ENCODE data around the gene RBM39. TPM values are rescaled to one million over a fixed set of nuclear protein-coding genes. Genes with fewer than 3 reads are reported as not detected.
"Not testable (repeated sequence)": the region's sequence is repeated elsewhere in the genome, so short reads cannot be mapped to it uniquely, and the experiment has no call there.

Gene RBM39
- total RNA-seq, 2 experiments from 2014 or later: 333 to 358 TPM

DNA sequence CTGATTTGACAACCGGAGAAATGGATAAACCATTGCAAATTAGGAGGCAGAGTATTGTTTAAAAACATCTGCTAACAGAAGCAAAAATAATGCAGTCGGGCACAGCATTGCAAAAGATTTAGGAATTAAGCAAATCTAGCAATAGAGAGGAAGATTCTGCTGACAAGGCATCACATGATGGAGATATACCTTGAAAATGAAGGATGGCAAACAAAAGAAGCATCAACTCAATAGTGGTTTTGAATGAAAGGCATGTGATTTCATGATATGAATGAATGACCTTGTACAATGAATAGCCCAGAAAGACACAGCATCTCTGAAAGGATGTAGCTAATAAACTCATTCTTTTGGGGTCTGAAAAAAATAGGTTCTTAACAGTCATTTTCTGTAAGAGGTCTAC lies 8.6 kb upstream of the RBM39 start:
- POLR2A ChIA-PET: interaction anchor here (1.7 kb wide), 1 partner anchor 8 kb away, joined by 12 read pairs; the partner anchor contains the start of gene RBM39
- H3K36me3 Mint-ChIP-seq (ENCODE audit: low read depth): no peaks in the 10 kb centered on the region
- no peak overlapping the region for H3K27ac Mint-ChIP-seq
- H3K9me3 Mint-ChIP-seq (ENCODE audit: insufficient read depth): no peaks in the 10 kb centered on the region
- H3K4me1 Mint-ChIP-seq (ENCODE audit: low read depth): no peaks in the 10 kb centered on the region
- peaks cover 10% of the 10 kb centered on the region for H3K27me3 Mint-ChIP-seq (ENCODE audit: low read depth)
- no peak overlapping the region for H3K4me3 Mint-ChIP-seq
- CTCF ChIA-PET: no interaction called here
- DNase-seq (no peak), ATAC-seq (no peak)

DNA sequence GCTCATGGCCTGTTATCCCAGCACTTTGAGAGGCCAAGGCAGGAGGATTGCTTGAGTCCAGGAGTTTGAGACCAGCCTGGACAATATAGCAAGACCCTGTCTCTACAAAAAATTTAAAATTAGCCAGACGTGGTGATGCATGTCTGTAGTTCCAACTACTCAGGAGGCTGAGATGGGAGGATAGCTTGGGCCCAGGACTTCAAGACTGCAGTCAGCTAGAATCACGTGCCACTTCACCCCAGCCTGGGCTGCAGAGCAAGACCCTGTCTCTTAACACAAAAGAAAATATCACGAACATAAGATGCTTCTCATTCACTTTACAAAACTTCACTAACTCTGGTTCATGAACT lies 2.4 kb upstream of the RBM39 start:
- Mint-ChIP-seq H3K4me1 (ENCODE audit: low read depth) (peaks cover 25% of the 10 kb centered on the region), H3K27ac (peak overlapping the region; percentile 100), H3K4me3 (peak overlapping the region; percentile 96), H3K36me3 (ENCODE audit: low read depth) (peaks cover 28% of the 10 kb centered on the region)
- not testable (repeated sequence) for DNase-seq; H3K27me3 Mint-ChIP-seq (ENCODE audit: low read depth); ATAC-seq; H3K9me3 Mint-ChIP-seq (ENCODE audit: insufficient read depth)
- ChIA-PET CTCF (interaction anchor here (1.2 to 4.0 kb wide), 6 partner anchors 21 to 210 kb away, joined by 3 to 48 read pairs (median 25); partner anchors contain the start of genes PHF20 and SCAND1), POLR2A (interaction anchor here (0.7 to 8.4 kb wide), 6 partner anchors 11 to 1299 kb away, joined by 3 to 401 read pairs (median 9); partner anchors contain the start of genes PHF20 and SCAND1)

DNA sequence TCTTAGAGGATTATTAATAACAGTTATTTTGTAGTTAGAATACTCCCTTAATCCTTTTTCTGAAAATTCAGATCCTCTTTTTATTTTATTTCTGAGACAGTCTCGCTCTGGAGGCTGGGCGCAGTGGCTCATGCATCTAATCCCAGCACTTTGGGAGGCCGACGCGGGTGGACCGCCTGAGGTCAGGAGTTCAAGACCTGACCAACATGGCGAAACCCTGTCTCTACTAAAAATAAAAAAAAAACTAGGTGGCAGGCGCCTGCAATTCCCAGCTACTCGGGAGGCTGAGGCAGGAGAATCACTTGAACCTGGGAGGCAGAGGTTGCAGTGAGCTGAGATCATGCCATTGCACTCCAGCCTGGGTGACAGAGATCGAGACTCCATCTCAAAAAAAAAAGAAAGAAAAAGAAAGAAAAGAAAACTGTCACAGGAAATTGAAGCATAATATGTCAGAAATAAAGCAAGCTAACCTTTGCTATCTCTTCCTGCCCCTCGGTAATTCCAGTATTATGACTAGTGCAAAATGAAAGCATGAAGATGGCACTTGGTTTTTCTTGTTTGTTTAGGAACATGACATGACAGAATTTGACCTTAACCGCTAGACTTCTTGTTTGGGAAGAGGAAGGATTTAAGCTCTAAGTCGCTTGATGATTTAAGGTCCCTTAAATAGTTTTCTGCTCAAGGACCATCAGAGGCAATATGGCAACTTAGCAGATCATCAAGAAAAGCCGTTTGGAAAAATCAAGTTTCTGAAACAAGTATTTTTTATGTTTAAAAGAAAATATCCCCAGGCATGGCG lies 1.8 kb upstream of the RBM39 start:
- Mint-ChIP-seq H3K36me3 (ENCODE audit: low read depth) (peaks cover 32% of the 10 kb centered on the region), H3K27me3 (ENCODE audit: low read depth) (no peaks in the 10 kb centered on the region), H3K4me1 (ENCODE audit: low read depth) (peaks cover 29% of the 10 kb centered on the region), H3K9me3 (ENCODE audit: insufficient read depth) (no peaks in the 10 kb centered on the region), H3K27ac (peak overlapping the region; percentile 100), H3K4me3 (peak overlapping the region; percentile 96)
- POLR2A ChIA-PET: interaction anchor here (0.6 to 8.4 kb wide), 14 partner anchors 11 to 1300 kb away, joined by 3 to 401 read pairs (median 14); partner anchors contain the start of genes CEP250, CPNE1, PHF20 and RBM12
- CTCF ChIA-PET: interaction anchor here (0.9 to 4.0 kb wide), 9 partner anchors 11 to 210 kb away, joined by 3 to 48 read pairs (median 7); partner anchors contain the start of genes PHF20 and SCAND1
- peak; percentile 31 for DNase-seq
- ATAC-seq: no peak

DNA sequence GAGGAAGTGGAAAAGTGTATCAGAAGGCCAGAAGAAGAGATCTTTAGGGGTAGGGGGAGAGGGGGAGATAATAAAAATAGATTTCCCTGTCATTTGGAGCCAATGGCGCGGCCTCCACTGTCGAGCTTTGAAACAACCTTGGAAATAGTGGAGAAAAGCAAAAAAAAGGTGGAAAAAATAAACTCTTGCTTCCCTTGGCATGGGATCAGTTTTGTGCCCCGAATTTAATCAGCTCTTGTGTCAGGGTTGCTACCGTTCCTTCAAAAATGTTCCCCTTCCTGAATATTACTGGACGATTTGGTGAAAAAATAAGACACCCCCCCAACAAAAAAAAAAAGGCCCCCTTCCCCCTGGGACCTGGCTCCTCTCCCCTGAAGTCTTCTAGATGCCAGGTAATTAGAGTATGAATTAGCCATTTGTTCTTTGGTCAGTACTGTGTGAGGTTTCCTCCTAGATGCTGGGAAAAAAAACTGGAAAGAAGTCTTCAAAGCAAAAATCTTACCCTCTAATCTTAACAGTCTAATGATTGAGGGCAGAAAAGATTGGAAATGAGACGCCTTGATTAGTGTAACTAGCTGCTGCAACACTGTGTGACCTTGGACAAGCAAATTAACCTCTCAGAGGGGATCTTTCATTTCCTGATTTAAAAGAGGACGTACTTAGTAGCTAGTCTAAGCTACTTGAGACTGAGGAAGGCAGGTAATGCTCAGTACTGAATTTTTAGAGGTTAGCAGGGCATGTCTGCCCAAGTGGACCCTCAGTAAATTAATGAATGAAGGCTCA lies 872 bp upstream of the RBM39 start:
- Mint-ChIP-seq H3K4me3 (peak overlapping the region; percentile 96), H3K9me3 (ENCODE audit: insufficient read depth) (no peaks in the 10 kb centered on the region), H3K36me3 (ENCODE audit: low read depth) (peaks cover 41% of the 10 kb centered on the region), H3K27me3 (ENCODE audit: low read depth) (no peaks in the 10 kb centered on the region), H3K27ac (peak overlapping the region; percentile 100), H3K4me1 (ENCODE audit: low read depth) (peaks cover 38% of the 10 kb centered on the region)
- CTCF ChIA-PET: interaction anchor here (0.8 to 4.0 kb wide), 17 partner anchors 12 to 459 kb away, joined by 3 to 48 read pairs (median 4); partner anchors contain the start of genes NFS1, PHF20, ROMO1 and SCAND1
- POLR2A ChIA-PET: interaction anchor here (0.5 to 8.4 kb wide), 50 partner anchors 8 to 464 kb away, joined by 3 to 401 read pairs (median 5); partner anchors contain the start of genes CEP250, CPNE1, ERGIC3 and NFS1
- ATAC-seq: no peak
- DNase-seq: peak; percentile 35

DNA sequence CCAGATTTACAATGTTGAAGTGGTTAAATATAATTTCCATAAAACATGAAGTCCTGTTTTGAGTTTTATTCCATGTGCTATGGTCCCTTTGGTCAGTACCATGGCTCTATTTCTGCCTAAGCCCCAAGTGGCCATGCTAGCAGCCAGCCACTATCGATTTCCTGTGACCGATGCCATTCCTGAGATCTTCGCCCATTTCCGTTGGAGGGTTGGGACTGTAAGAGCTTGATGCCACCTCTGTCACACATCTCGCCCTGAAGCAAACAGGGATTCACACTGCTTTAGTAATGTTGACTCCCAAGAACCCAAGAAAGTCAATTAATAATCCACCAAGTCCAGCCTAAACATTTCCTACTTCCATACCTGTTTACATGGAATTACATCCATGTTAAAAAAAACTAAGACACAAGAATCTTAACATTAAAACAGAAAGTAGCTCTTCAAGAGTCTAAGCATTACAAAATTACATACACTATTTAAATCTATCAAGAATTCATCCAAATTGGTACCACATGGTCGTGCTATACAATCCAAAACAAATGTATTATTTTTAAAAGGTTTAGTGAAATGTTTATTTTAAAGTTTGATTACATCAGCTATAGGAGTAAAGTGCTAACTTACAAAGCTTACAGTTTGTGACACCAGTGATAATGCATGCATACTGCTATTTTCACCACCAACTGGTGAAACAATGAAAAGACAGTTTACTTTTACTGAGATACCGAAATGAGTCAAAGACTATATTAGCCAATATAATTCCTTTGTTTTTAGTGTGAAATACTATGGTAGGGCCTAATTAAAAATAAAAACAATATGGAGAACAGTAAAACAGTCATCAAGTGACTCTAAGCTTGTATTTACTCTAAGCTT lies 2.5 kb downstream of the RBM39 start:
- no peak for ATAC-seq
- DNase-seq: no peak

DNA sequence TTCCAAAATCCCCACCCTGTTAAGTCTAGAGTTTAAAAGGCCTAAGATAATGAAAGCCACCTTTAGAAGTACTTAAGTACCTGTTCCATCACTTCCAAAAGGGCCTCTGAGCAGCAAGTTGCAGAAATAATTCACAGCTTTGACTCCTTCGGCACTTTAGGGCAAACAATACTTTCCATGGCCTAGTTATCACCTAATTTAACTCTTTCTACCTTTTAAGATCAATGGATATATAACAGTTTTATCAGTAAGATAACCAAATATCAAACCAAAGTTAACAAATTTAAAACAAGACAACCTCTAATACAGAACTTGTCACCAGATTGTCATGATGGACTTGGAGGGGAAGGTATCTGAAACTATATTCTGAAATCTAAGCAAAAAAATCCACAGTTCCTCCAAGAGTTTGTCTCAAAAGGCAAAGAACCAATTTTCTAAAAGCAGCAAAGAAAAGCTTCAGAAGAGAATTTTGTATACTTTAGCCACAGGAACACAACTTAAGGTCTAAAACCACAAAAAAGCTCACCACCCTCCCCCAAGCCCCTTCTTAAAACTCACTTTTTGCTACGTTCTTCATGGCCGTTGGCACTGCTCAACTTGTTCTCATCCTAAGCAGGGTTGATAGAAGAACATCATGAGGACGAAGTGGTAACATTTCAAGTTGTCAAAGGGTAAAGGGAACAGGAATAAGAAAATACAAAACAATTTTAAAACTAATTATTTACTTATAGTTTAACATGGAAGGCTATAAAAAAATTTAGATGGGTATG lies 3.5 kb downstream of the RBM39 start:
- Mint-ChIP-seq H3K4me1 (ENCODE audit: low read depth) (peaks cover 53% of the 10 kb centered on the region), H3K27ac (peak overlapping the region; percentile 73), H3K9me3 (ENCODE audit: insufficient read depth) (no peaks in the 10 kb centered on the region), H3K36me3 (ENCODE audit: low read depth) (peaks cover 68% of the 10 kb centered on the region), H3K27me3 (ENCODE audit: low read depth) (no peaks in the 10 kb centered on the region), H3K4me3 (peak overlapping the region; percentile 45)
- ATAC-seq (no peak), DNase-seq (no peak)
- ChIA-PET CTCF (interaction anchor here (1.6 to 1.8 kb wide), 5 partner anchors 10 to 215 kb away, joined by 4 to 8 read pairs (median 6); partner anchors contain the start of genes NFS1, ROMO1 and SCAND1), POLR2A (interaction anchor here (0.7 to 8.4 kb wide), 5 partner anchors 11 to 215 kb away, joined by 3 to 401 read pairs (median 6); partner anchors contain the start of genes CPNE1, PHF20, RBM12 and SCAND1)

More for the DNA sequence above, 2.5 kb downstream of the RBM39 start:
- POLR2A ChIA-PET: interaction anchor here (0.6 to 8.4 kb wide), 8 partner anchors 8 to 214 kb away, joined by 3 to 401 read pairs (median 6); partner anchors contain the start of genes CPNE1, NFS1, PHF20 and RBM12
- peaks cover 53% of the 10 kb centered on the region for H3K4me1 Mint-ChIP-seq (ENCODE audit: low read depth)
- H3K4me3 Mint-ChIP-seq: peak overlapping the region; percentile 96
- no peaks in the 10 kb centered on the region for H3K9me3 Mint-ChIP-seq (ENCODE audit: insufficient read depth)
- peaks cover 58% of the 10 kb centered on the region for H3K36me3 Mint-ChIP-seq (ENCODE audit: low read depth)
- H3K27me3 Mint-ChIP-seq (ENCODE audit: low read depth): no peaks in the 10 kb centered on the region
- CTCF ChIA-PET: interaction anchor here (0.8 to 1.8 kb wide), 15 partner anchors 9 to 250 kb away, joined by 3 to 8 read pairs (median 5); partner anchors contain the start of genes NFS1, PHF20, ROMO1 and SCAND1
- H3K27ac Mint-ChIP-seq: peak overlapping the region; percentile 77

DNA sequence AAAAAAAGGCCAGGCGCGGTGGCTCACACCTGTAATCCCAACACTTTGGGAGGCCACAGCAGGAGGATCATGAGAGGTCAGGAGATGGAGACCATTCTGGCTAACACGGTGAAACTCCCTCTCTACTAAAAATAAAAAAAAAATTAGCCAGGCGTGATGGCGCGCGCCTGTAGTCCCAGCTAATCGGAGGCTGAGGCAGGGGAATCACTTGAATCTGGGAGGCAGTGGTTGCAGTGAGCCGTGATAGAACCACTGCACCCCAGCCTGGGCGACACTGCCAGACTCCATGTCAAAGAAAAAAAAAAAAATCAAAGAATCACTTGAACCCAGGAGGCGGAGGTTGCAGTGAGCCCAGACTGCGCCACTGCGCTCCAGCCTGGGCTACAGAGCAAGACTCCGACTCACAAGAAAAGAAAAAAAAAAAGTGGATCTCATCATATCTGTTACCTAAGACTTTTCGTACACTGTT lies 4.2 kb downstream of the RBM39 start:
- ATAC-seq (no peak), DNase-seq (no peak)
- ChIA-PET CTCF (no interaction called here), POLR2A (interaction anchor here (1.0 to 8.4 kb wide), 3 partner anchors 9 to 216 kb away, joined by 3 to 401 read pairs (median 4); partner anchors contain the start of genes PHF20 and SCAND1)
- Mint-ChIP-seq H3K27ac (peak overlapping the region; percentile 73), H3K9me3 (ENCODE audit: insufficient read depth) (no peaks in the 10 kb centered on the region), H3K36me3 (ENCODE audit: low read depth) (peaks cover 72% of the 10 kb centered on the region), H3K4me1 (ENCODE audit: low read depth) (peaks cover 53% of the 10 kb centered on the region), H3K4me3 (peak overlapping the region; percentile 45), H3K27me3 (ENCODE audit: low read depth) (no peaks in the 10 kb centered on the region)

- ChIA-PET CTCF (interaction anchor here (0.6 to 1.6 kb wide), 2 partner anchors 11 to 18 kb away, joined by 3 to 4 read pairs; no protein-coding TSS in a partner anchor), POLR2A (interaction anchor here (0.8 to 3.6 kb wide), 8 partner anchors 7 to 1062 kb away, joined by 3 to 16 read pairs (median 5); partner anchors contain the start of genes NFS1, PHF20 and ROMO1)
- H3K4me3 Mint-ChIP-seq: peak overlapping the region; percentile 56
- H3K4me1 Mint-ChIP-seq (ENCODE audit: low read depth): peaks cover 64% of the 10 kb centered on the region
- H3K27ac Mint-ChIP-seq: peak overlapping the region; percentile 53
- H3K36me3 Mint-ChIP-seq (ENCODE audit: low read depth): peaks cover 72% of the 10 kb centered on the region
- no peaks in the 10 kb centered on the region for H3K27me3 Mint-ChIP-seq (ENCODE audit: low read depth)
- H3K9me3 Mint-ChIP-seq (ENCODE audit: insufficient read depth): no peaks in the 10 kb centered on the region
- ATAC-seq (no peak), DNase-seq (no peak)
Measured at GRCh38 chr20:35735826-35736470, 6.1 kb downstream of the RBM39 start.

GRCh38 chr20:35734777-35735649 lies 7.0 kb downstream of the RBM39 start:
- Mint-ChIP-seq H3K27ac (no peak overlapping the region), H3K27me3 (ENCODE audit: low read depth) (no peaks in the 10 kb centered on the region), H3K4me3 (no peak overlapping the region), H3K36me3 (ENCODE audit: low read depth) (peaks cover 71% of the 10 kb centered on the region), H3K4me1 (ENCODE audit: low read depth) (peaks cover 63% of the 10 kb centered on the region), H3K9me3 (ENCODE audit: insufficient read depth) (no peaks in the 10 kb centered on the region)
- ChIA-PET POLR2A (interaction anchor here (0.8 to 3.6 kb wide), 10 partner anchors 8 to 71 kb away, joined by 3 to 16 read pairs (median 5); partner anchors contain the start of genes NFS1, PHF20 and ROMO1), CTCF (interaction anchor here (0.6 to 1.6 kb wide), 3 partner anchors 10 to 219 kb away, joined by 3 to 4 read pairs (median 3); partner anchors contain the start of gene SCAND1)
- no peak for ATAC-seq
- DNase-seq: no peak
